ENCODE results near the gene PIK3R4.

Gene PIK3R4

DNA sequence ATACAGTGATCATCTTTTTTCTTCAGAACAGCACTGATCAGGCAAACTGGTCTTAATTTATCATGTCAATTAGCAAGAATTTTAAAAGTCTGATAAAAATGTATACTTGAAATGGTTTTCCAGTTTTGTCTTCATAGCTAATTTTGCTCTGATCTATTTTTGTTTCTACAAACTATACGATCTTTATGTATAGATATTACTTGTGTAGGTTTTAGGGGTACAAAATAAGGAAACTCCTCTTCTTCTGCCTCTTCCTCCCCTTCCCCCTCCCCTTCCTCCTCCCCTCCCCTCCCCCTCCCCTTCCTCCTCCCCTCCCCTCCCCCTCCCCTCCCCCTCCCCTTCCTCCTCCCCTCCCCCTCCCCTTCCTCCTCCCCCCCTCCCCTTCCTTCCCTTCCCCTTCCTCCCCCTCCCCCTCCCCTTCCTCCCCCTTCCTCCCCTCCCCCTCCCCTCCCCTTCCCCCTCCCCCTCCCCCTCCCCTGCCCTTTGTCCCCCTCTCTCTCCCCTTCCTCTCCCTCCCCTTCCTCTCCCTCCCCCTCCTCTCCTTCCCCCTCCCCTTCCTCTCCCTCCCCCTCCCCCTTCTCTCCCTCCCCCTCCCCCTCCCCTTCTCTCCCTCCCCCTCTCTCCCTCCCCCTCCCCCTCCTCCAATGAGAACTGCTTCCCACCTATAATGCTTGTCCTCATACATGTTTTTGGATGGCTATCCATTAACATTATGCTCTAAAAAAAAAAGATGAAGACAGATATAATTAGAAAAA is 110.0 kb downstream of the PIK3R4 start:
- H3K4me2 ChIP-seq (ENCODE audit: low read length, poor library complexity, severe bottlenecking), result no peak overlapping the region
- H2BK12ac ChIP-seq (ENCODE audit: low read length in 2 of 2), result no peak overlapping the region
- no peak overlapping the region for H3K14ac ChIP-seq (ENCODE audit: low read length in 2 of 2)
- no peaks in the 10 kb centered on the region for H3K9me3 ChIP-seq (ENCODE audit: control insufficient read depth, low read length)
- H4K91ac ChIP-seq (ENCODE audit: low read length), result no peak overlapping the region
- no peaks in the 10 kb centered on the region for H3K27me3 ChIP-seq (ENCODE audit: control insufficient read depth in 1 of 2, insufficient read depth in 1 of 2, low read length in 2 of 2)
- no peak overlapping the region for H3K9ac ChIP-seq (ENCODE audit: low read length)
- H2AK5ac ChIP-seq (ENCODE audit: low read length, severe bottlenecking), result no peak overlapping the region
- no peaks in the 10 kb centered on the region for H3K4me1 ChIP-seq (ENCODE audit: control insufficient read depth, insufficient read depth, low read depth, low read length)
- no peak overlapping the region for H2BK5ac ChIP-seq (ENCODE audit: low read depth, low read length, poor library complexity, severe bottlenecking)
- no peak overlapping the region for H2BK15ac ChIP-seq (ENCODE audit: low read depth, poor library complexity, severe bottlenecking)
- no peaks in the 10 kb centered on the region for H3K36me3 ChIP-seq (ENCODE audit: control insufficient read depth in 1 of 2, insufficient read depth in 2 of 2, low read depth in 1 of 2, low read length in 2 of 2)
- no peak overlapping the region for H3K27ac ChIP-seq (ENCODE audit: low read length, poor library complexity, severe bottlenecking)
- DNase-seq, result no peak
- no peak overlapping the region for H3K23ac ChIP-seq (ENCODE audit: low read length in 2 of 2)
- no peak overlapping the region for H4K8ac ChIP-seq (ENCODE audit: low read length)
- H3K4ac ChIP-seq (ENCODE audit: low read depth in 1 of 2, low read length in 2 of 2), result no peak overlapping the region
- no peak overlapping the region for H2AFZ ChIP-seq (ENCODE audit: low read depth, low read length)
- no peaks in the 10 kb centered on the region for H3K79me1 ChIP-seq (replicated peaks; ENCODE audit: low read length, poor library complexity, severe bottlenecking)
- no CpG with 5 or more reads among the region's 1 CpG for WGBS
- H3K4me3 ChIP-seq (ENCODE audit: insufficient read depth in 1 of 2, low read depth in 1 of 2, low read length in 2 of 2), result no peak overlapping the region
- no peak overlapping the region for H3K18ac ChIP-seq (ENCODE audit: low read depth in 1 of 2, low read length in 2 of 2)
- no peak overlapping the region for H2BK120ac ChIP-seq (ENCODE audit: low read depth, low read length)

DNA sequence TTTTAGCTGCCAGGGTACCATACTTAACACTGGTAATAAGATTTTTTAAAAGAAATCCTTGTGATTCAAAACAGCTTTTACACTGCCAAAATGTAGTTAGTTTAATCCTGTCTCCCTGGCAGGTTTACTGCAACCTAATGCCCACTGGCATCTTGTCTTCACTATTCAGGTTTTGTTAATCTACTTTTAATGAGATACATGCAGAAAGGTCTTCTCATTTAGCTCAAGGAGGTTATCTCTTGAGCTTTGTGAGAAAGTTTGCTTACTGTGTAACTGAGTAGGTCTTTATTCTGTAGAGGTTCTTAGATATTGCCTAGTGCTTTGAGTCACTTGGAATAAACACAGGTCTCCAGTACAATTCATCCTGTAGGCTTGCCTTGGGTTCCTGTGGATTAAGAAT is 110.7 kb downstream of the PIK3R4 start:
- no peak overlapping the region for H3K9ac ChIP-seq (ENCODE audit: low read length)
- H2AFZ ChIP-seq (ENCODE audit: low read depth, low read length), result no peak overlapping the region
- H3K27ac ChIP-seq (ENCODE audit: low read length, poor library complexity, severe bottlenecking), result no peak overlapping the region
- no peak overlapping the region for H2BK5ac ChIP-seq (ENCODE audit: low read depth, low read length, poor library complexity, severe bottlenecking)
- H3K27me3 ChIP-seq (ENCODE audit: control insufficient read depth in 1 of 2, insufficient read depth in 1 of 2, low read length in 2 of 2), result no peaks in the 10 kb centered on the region
- H3K36me3 ChIP-seq (ENCODE audit: control insufficient read depth in 1 of 2, insufficient read depth in 2 of 2, low read depth in 1 of 2, low read length in 2 of 2), result no peaks in the 10 kb centered on the region
- no peak overlapping the region for H3K4me3 ChIP-seq (ENCODE audit: insufficient read depth in 1 of 2, low read depth in 1 of 2, low read length in 2 of 2)
- H2BK12ac ChIP-seq (ENCODE audit: low read length in 2 of 2), result no peak overlapping the region
- H4K91ac ChIP-seq (ENCODE audit: low read length), result no peak overlapping the region
- no peak overlapping the region for H3K23ac ChIP-seq (ENCODE audit: low read length in 2 of 2)
- no peak overlapping the region for H2BK15ac ChIP-seq (ENCODE audit: low read depth, poor library complexity, severe bottlenecking)
- H2BK120ac ChIP-seq (ENCODE audit: low read depth, low read length), result no peak overlapping the region
- no peak overlapping the region for H2AK5ac ChIP-seq (ENCODE audit: low read length, severe bottlenecking)
- no peak overlapping the region for H4K8ac ChIP-seq (ENCODE audit: low read length)
- no peak overlapping the region for H3K18ac ChIP-seq (ENCODE audit: low read depth in 1 of 2, low read length in 2 of 2)
- no peaks in the 10 kb centered on the region for H3K4me1 ChIP-seq (ENCODE audit: control insufficient read depth, insufficient read depth, low read depth, low read length)
- no peak for DNase-seq
- no peaks in the 10 kb centered on the region for H3K9me3 ChIP-seq (ENCODE audit: control insufficient read depth, low read length)
- no peak overlapping the region for H3K14ac ChIP-seq (ENCODE audit: low read length in 2 of 2)
- no peak overlapping the region for H3K4ac ChIP-seq (ENCODE audit: low read depth in 1 of 2, low read length in 2 of 2)
- H3K79me1 ChIP-seq (replicated peaks; ENCODE audit: low read length, poor library complexity, severe bottlenecking), result no peaks in the 10 kb centered on the region
- H3K4me2 ChIP-seq (ENCODE audit: low read length, poor library complexity, severe bottlenecking), result no peak overlapping the region

DNA sequence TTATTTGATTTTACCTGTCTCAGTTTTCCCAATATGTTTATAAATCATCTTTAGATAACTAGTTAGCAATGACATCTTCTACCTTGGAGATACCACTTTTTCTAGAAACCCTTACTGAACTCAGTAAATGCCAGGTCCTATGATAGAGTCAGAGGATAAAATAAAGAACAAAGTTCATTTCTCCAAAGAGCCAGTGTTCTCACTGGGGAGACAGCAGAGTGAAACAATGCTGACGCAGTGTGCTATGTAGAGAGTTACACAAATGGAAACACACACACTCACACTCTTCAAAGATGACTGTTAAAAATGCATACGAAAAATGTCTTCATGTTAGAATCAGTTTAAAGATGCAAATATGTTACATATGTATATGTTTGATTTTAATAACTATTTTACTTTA is 111.3 kb downstream of the PIK3R4 start:
- Histone ChIP-seq H2BK120ac (ENCODE audit: low read depth, low read length) (no peak overlapping the region), H2BK15ac (ENCODE audit: low read depth, poor library complexity, severe bottlenecking) (no peak overlapping the region), H3K27me3 (ENCODE audit: control insufficient read depth in 1 of 2, insufficient read depth in 1 of 2, low read length in 2 of 2) (no peaks in the 10 kb centered on the region), H3K36me3 (ENCODE audit: control insufficient read depth in 1 of 2, insufficient read depth in 2 of 2, low read depth in 1 of 2, low read length in 2 of 2) (no peaks in the 10 kb centered on the region), H3K23ac (ENCODE audit: low read length in 2 of 2) (no peak overlapping the region), H3K4me1 (ENCODE audit: control insufficient read depth, insufficient read depth, low read depth, low read length) (no peaks in the 10 kb centered on the region), H3K9ac (ENCODE audit: low read length) (no peak overlapping the region), H3K79me1 (replicated peaks; ENCODE audit: low read length, poor library complexity, severe bottlenecking) (no peaks in the 10 kb centered on the region), H4K91ac (ENCODE audit: low read length) (no peak overlapping the region), H2AK5ac (ENCODE audit: low read length, severe bottlenecking) (no peak overlapping the region), H3K4me2 (ENCODE audit: low read length, poor library complexity, severe bottlenecking) (no peak overlapping the region), H2AFZ (ENCODE audit: low read depth, low read length) (no peak overlapping the region), H2BK5ac (ENCODE audit: low read depth, low read length, poor library complexity, severe bottlenecking) (no peak overlapping the region), H3K18ac (ENCODE audit: low read depth in 1 of 2, low read length in 2 of 2) (no peak overlapping the region), H3K9me3 (ENCODE audit: control insufficient read depth, low read length) (no peaks in the 10 kb centered on the region), H3K4me3 (ENCODE audit: insufficient read depth in 1 of 2, low read depth in 1 of 2, low read length in 2 of 2) (no peak overlapping the region), H3K14ac (ENCODE audit: low read length in 2 of 2) (no peak overlapping the region), H3K27ac (ENCODE audit: low read length, poor library complexity, severe bottlenecking) (no peak overlapping the region), H4K8ac (ENCODE audit: low read length) (no peak overlapping the region), H2BK12ac (ENCODE audit: low read length in 2 of 2) (no peak overlapping the region), H3K4ac (ENCODE audit: low read depth in 1 of 2, low read length in 2 of 2) (no peak overlapping the region)
- DNase-seq, result no peak
- no CpG with 5 or more reads among the region's 2 CpGs for WGBS
